MM.1S (cell line): ENCODE measurements around the gene UIMC1.

ENCODE experiments used
- DNase-seq: peaks from one replicate; pipeline ENCODE4 v3.0.0-alpha.2; 2015
- H2AFZ ChIP-seq: fragments of 300-600 bp; sonication (generic); 2 replicates; pipeline ENCODE4 v1.6.0; 2016; ENCODE audit warnings: antibody characterized with exemption, low read length
- H3F3A ChIP-seq: fragments of 300-600 bp; sonication (generic); 2 replicates; pipeline ENCODE4 v1.6.1; 2016; ENCODE audit warnings: mild to moderate bottlenecking, antibody characterized with exemption, low read length, moderate library complexity, mixed read lengths; ENCODE audit not compliant: insufficient read depth
- H3K27ac ChIP-seq: fragments of 300-600 bp; sonication (generic); 2 replicates; pipeline ENCODE4 v1.5.1; 2016; ENCODE audit warnings: mild to moderate bottlenecking, low read length
- H3K27me3 ChIP-seq: fragments of 300-600 bp; sonication (generic); replicated peaks from 2 replicates; pipeline ENCODE4 v1.6.0; 2016; ENCODE audit warnings: low read length; ENCODE audit not compliant: insufficient read depth
- H3K36me3 ChIP-seq: fragments of 300-600 bp; sonication (generic); replicated peaks from 2 replicates; pipeline ENCODE4 v1.6.1; 2016; ENCODE audit warnings: mild to moderate bottlenecking, low read length, mixed read lengths; ENCODE audit not compliant: insufficient read depth
- H3K4me1 ChIP-seq: fragments of 300-600 bp; sonication (generic); 2 replicates; pipeline ENCODE4 v1.6.1; 2016; ENCODE audit warnings: low read length, mixed read lengths
- H3K4me2 ChIP-seq: fragments of 300-600 bp; sonication (generic); 2 replicates; pipeline ENCODE4 v1.6.0; 2016; ENCODE audit warnings: low read depth, low read length
- H3K4me3 ChIP-seq: fragments of 300-600 bp; sonication (generic); 2 replicates; pipeline ENCODE4 v1.5.1; 2016; ENCODE audit warnings: low read length, mixed read lengths
- H3K79me2 ChIP-seq: fragments of 300-600 bp; sonication (generic); 2 replicates; pipeline ENCODE4 v1.6.1; 2016; ENCODE audit warnings: mixed run types, low read length, mixed read lengths
- H3K9ac ChIP-seq: fragments of 300-600 bp; sonication (generic); 2 replicates; pipeline ENCODE4 v1.6.1; 2016; ENCODE audit warnings: low read length, mixed read lengths
- H3K9me2 ChIP-seq: fragments of 300-600 bp; sonication (generic); replicated peaks from 2 replicates; pipeline ENCODE4 v1.6.1; 2016; ENCODE audit warnings: mild to moderate bottlenecking, low read length, mixed read lengths; ENCODE audit not compliant: insufficient read depth
- H3K9me3 ChIP-seq: fragments of 300-600 bp; sonication (generic); replicated peaks from 2 replicates; pipeline ENCODE4 v1.6.1; 2016; ENCODE audit warnings: mild to moderate bottlenecking, low read length, mixed read lengths; ENCODE audit not compliant: insufficient read depth
- H4K20me1 ChIP-seq: fragments of 300-600 bp; sonication (generic); 2 replicates; pipeline ENCODE4 v1.6.1; 2016; ENCODE audit warnings: mild to moderate bottlenecking, low read length, moderate library complexity, mixed read lengths; ENCODE audit not compliant: insufficient read depth
- CTCF ChIP-seq: fragments of 300-600 bp; sonication (generic); IDR thresholded peaks from 2 replicates; pipeline ENCODE4 v1.5.1; 2016; ENCODE audit warnings: antibody characterized with exemption, low read length, mixed read lengths
- EZH2 ChIP-seq: fragments of 300-600 bp; sonication (generic); optimal IDR thresholded peaks from 2 replicates; pipeline ENCODE3; 2017; ENCODE audit warnings: low read depth, mild to moderate bottlenecking, antibody characterized with exemption, low read length, mixed read lengths
- EZH2phosphoT487 ChIP-seq: fragments of 300-600 bp; sonication (generic); IDR thresholded peaks from 2 replicates; pipeline ENCODE4 v1.6.1; 2018; ENCODE audit warnings: antibody characterized with exemption, low read length

UIMC1 gene

DNA sequence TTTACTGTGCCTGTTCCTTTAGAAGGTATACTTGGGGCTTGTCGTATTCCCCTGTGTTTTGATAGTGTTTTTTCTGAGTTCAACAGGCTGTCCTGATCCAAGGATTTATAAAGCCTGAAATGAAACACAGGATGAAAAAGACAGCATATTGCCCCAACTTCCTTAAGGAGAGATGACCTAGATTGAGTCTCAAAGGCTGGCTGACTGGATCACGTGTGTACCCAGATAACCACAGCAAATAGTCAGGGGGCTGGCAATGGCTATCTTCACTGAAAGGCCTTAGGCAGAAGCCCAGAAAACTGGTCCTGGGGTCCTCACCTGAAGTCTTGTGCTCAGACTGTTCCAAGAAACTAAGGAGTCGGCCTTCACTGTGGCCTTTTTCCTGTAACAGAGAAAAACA lies 99.8 kb downstream of the UIMC1 start:
- no peaks in the 10 kb centered on the region for H3K9me3 ChIP-seq

DNA sequence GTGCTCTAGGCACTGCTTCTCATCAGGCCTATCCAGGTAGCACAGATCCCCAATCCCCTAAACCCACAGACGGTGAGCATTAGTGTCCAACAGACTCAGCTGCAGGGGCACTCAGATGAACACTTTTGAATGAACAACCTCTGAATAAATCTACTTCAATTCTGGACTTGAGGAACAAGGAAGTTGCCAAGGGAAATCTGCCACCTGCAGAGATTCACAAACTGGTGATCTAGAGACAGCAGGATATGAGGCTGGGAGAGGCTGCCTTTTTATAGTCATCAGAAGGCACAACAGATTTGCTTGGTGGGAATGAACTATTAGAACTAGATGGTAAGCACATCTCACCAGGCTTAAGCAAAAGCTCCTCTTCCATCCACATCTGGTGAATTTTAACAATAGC lies 100.5 kb downstream of the UIMC1 start:
- Histone ChIP-seq H3K4me1 (no peaks in the 10 kb centered on the region), H3K79me2 (no peaks in the 10 kb centered on the region), H3K4me2 (no peak overlapping the region), H3K9me3 (no peaks in the 10 kb centered on the region), H3K9me2 (no peaks in the 10 kb centered on the region), H3K4me3 (no peak overlapping the region), H3K36me3 (peaks cover 29% of the 10 kb centered on the region), H3K9ac (no peak overlapping the region), H3K27me3 (no peaks in the 10 kb centered on the region), H4K20me1 (no peaks in the 10 kb centered on the region), H3K27ac (no peak overlapping the region), H2AFZ (no peak overlapping the region), H3F3A (no peaks in the 10 kb centered on the region)
- no peak for DNase-seq
- TF ChIP-seq CTCF (no peak), EZH2phosphoT487 (no peak), EZH2 (no peak)

More for the DNA sequence above, 99.8 kb downstream of the UIMC1 start:
- Histone ChIP-seq H3F3A (no peaks in the 10 kb centered on the region), H3K36me3 (peaks cover 29% of the 10 kb centered on the region), H3K4me2 (no peak overlapping the region), H3K9ac (no peak overlapping the region), H3K27ac (no peak overlapping the region), H4K20me1 (no peaks in the 10 kb centered on the region), H2AFZ (no peak overlapping the region), H3K4me1 (no peaks in the 10 kb centered on the region), H3K4me3 (no peak overlapping the region), H3K9me2 (no peaks in the 10 kb centered on the region), H3K79me2 (no peaks in the 10 kb centered on the region), H3K27me3 (no peaks in the 10 kb centered on the region)
- DNase-seq = no peak
- TF ChIP-seq EZH2phosphoT487 (no peak), EZH2 (no peak)

DNA sequence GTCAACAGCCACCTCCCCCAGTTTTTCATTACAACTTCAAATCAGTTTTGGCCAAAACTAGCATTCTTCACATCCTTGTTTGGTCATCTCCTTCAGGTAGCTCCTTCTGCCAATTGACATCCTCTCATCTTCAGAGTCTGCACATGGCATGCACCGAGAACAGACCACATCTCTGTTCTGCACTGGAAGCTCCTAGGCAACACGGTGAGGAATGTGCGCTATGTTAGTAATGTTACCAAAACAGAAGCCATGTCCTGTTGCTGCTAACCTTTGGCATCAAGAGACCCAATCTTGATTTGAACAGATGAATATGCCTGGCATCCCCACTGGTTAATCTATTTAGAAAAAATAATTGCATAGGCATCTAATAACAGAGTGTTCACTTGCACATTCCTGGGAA lies 102.3 kb downstream of the UIMC1 start:
- Histone ChIP-seq H3K4me3 (no peak overlapping the region), H3K27ac (no peak overlapping the region), H3K4me2 (no peak overlapping the region), H3K9ac (no peak overlapping the region), H3K36me3 (peaks cover 29% of the 10 kb centered on the region), H3K9me2 (no peaks in the 10 kb centered on the region), H3K9me3 (no peaks in the 10 kb centered on the region), H3K79me2 (no peaks in the 10 kb centered on the region), H2AFZ (no peak overlapping the region), H3F3A (no peaks in the 10 kb centered on the region), H3K4me1 (no peaks in the 10 kb centered on the region), H4K20me1 (no peaks in the 10 kb centered on the region), H3K27me3 (no peaks in the 10 kb centered on the region)
- no peak for TF ChIP-seq EZH2
- no peak for TF ChIP-seq EZH2phosphoT487
- TF ChIP-seq CTCF = no peak
- no peak for DNase-seq

DNA sequence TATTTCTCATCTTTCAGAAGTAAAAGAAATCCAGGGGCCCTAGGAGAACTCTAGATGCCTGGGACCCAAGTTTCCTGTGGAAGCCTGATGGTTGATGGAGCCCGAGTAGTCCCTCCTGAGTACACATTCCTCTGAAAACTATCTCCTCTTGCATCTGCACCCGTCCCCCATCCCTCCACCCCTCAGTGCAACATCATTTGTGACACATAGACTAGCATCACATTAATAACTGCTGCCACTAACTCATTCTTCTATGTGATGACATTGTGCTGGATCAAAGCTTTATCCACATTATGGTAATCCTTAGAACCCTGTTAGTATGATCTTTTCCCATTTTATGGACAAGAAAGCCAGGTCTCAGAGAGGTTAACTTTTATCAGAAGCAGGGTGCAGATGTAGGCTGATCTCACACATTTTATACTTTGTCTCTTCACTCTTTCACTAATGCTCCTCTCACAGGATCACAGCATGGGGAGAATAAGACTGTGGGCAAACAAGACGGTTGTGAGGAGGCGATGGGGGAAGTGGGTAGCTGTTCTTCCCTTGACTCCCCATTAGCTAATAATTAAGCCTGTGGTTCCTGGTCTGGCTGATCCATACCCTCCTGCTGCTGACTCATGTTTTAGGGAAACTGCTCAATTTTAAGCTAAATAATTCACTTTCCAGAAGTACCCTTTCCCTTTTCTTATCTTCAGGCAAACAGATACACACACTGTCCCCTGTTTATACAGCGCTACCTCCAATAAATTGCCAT lies 103.5 kb downstream of the UIMC1 start:
- Histone ChIP-seq H3K27me3 (no peaks in the 10 kb centered on the region), H3F3A (no peaks in the 10 kb centered on the region), H3K4me2 (no peak overlapping the region), H3K27ac (no peak overlapping the region), H3K9ac (no peak overlapping the region), H3K4me3 (no peak overlapping the region), H3K36me3 (peaks cover 29% of the 10 kb centered on the region), H3K4me1 (no peaks in the 10 kb centered on the region), H2AFZ (no peak overlapping the region), H3K79me2 (no peaks in the 10 kb centered on the region), H3K9me2 (no peaks in the 10 kb centered on the region), H4K20me1 (no peaks in the 10 kb centered on the region), H3K9me3 (no peaks in the 10 kb centered on the region)
- TF ChIP-seq EZH2 = no peak
- TF ChIP-seq CTCF = no peak
- TF ChIP-seq EZH2phosphoT487 = no peak
- DNase-seq = no peak
